ENCODE results near the gene ASXL1.
"Not testable (repeated sequence)": the region's sequence is repeated elsewhere in the genome, so short reads cannot be mapped to it uniquely, and the experiment has no call there.

ASXL1 gene

GRCh38 chr20:32337937-32338661, 20.0 kb upstream of the ASXL1 start:
- DNase-seq, result no peak

GRCh38 chr20:32338665-32339064, 19.5 kb upstream of the ASXL1 start:
- no peak for DNase-seq

GRCh38 chr20:32339116-32339515, 19.0 kb upstream of the ASXL1 start:
- DNase-seq, result peak in 1 of 2 donors; percentile 28

GRCh38 chr20:32341053-32341452, 17.1 kb upstream of the ASXL1 start:
- DNase-seq, result not testable (repeated sequence)

GRCh38 chr20:32343439-32343838, 14.7 kb upstream of the ASXL1 start:
- DNase-seq, result no peak

- DNase-seq, result no peak
These were observed 13.2 kb upstream of the ASXL1 start for GRCh38 chr20:32344835-32345506.

GRCh38 chr20:32348207-32348606, 9.9 kb upstream of the ASXL1 start:
- DNase-seq, result no peak

- no peak for DNase-seq
These were observed 7.7 kb upstream of the ASXL1 start for GRCh38 chr20:32350421-32350820.

- no peak for DNase-seq
These were observed 5.9 kb upstream of the ASXL1 start for GRCh38 chr20:32352121-32352720.

- no peak for DNase-seq
These were observed 4.2 kb upstream of the ASXL1 start for GRCh38 chr20:32353848-32354496.

GRCh38 chr20:32354592-32355416, 3.3 kb upstream of the ASXL1 start:
- no peak for DNase-seq

GRCh38 chr20:32355417-32355841, 2.7 kb upstream of the ASXL1 start:
- no peak for DNase-seq

GRCh38 chr20:32355907-32356621, 2.1 kb upstream of the ASXL1 start:
- not testable (repeated sequence) for DNase-seq

GRCh38 chr20:32356622-32357374, 1.3 kb upstream of the ASXL1 start:
- DNase-seq, result no peak

- no peak for DNase-seq
These were observed 709 bp upstream of the ASXL1 start for GRCh38 chr20:32357375-32357868.

GRCh38 chr20:32358632-32358882, 426 bp downstream of the ASXL1 start:
- DNase-seq, result no peak

GRCh38 chr20:32358883-32359632, 927 bp downstream of the ASXL1 start:
- DNase-seq, result peak; percentile 51 to 72

GRCh38 chr20:32359633-32360332, 1.7 kb downstream of the ASXL1 start:
- DNase-seq, result peak in 1 of 2 donors; percentile 38

GRCh38 chr20:32360333-32360634, 2.2 kb downstream of the ASXL1 start:
- DNase-seq, result no peak

GRCh38 chr20:32362901-32363364, 4.8 kb downstream of the ASXL1 start:
- DNase-seq, result no peak
